HepG2 (cell line): ENCODE data around the gene ARVCF. TPM values are rescaled to one million over a fixed set of nuclear protein-coding genes. Genes with fewer than 3 reads are reported as not detected.

ENCODE experiments used
- ATAC-seq: fragments of 200-7000 bp; cut with Tn5 transposase; 3 replicates; pipeline ENCODE4 v1.9.1; 2020; ENCODE audit warnings: mild to moderate bottlenecking, moderate library complexity
- BruUV-seq: library from RNA; stranded (reverse); fragments of 400-500 nt; replicated peaks from 2 replicates; lab custom pipeline; 2021; lab: Mats Ljungman, UMichigan
- CTCF ChIA-PET: fragments of 300-600 bp; formaldehyde crosslinking; extraction: SDS; loops from one replicate; lab custom pipeline; 2021; ENCODE audit warnings: low total read pairs, inconsistent platforms, low intra/inter-chr PET ratio; lab: Yijun Ruan, JAX
- POLR2A ChIA-PET: fragments of 350-600 bp; sonication (Branson Sonifier 250); formaldehyde crosslinking; loops from one replicate; lab custom pipeline; 2020; ENCODE audit warnings: antibody characterized with exemption, inconsistent platforms; lab: Yijun Ruan, JAX
- DNase-seq: peaks from one replicate; pipeline ENCODE4 v3.0.0-alpha.2; 2015; ENCODE audit warnings: low spot score
- FAIRE-seq: peaks from 3 replicates; lab custom pipeline; 2011; peaks lifted over from hg19 to GRCh38; lab: Jason Lieb, UNC
- H2AFZ ChIP-seq: one replicate; pipeline ENCODE4 v1.6.1; 2011; ENCODE audit warnings: low read length, inconsistent platforms
- H3K27ac ChIP-seq: fragments of 300-600 bp; 3 replicates; pipeline ENCODE4 v1.8.0; 2011; ENCODE audit warnings: mixed run types, mild to moderate bottlenecking, mixed read lengths, low read length, inconsistent platforms; ENCODE audit not compliant: insufficient read depth; ENCODE audit errors: extremely low read length
- H3K27me3 ChIP-seq, 2 experiments: fragments of 200-600 bp in 1 of 2; 2 replicates in 1 of 2; 3 replicates in 1 of 2; pipeline versions ENCODE4 v1.6.0 to v1.8.0; 2011; ENCODE audit warnings: low read length in 2 of 2, mild to moderate bottlenecking in 2 of 2, moderate library complexity in 2 of 2, inconsistent platforms in 1 of 2; ENCODE audit not compliant: insufficient read depth in 2 of 2, control insufficient read depth in 1 of 2
- H3K36me3 ChIP-seq, 2 experiments: fragments of 200-600 bp in 1 of 2; replicated peaks in 1 of 2; 2 replicates in 1 of 2; 3 replicates in 1 of 2; pipeline versions ENCODE4 v1.5.1 to v1.8.0; 2011; ENCODE audit warnings: low read length in 2 of 2, inconsistent platforms in 1 of 2; ENCODE audit not compliant: insufficient read depth in 2 of 2, control insufficient read depth in 1 of 2
- H3K4me1 ChIP-seq: 2 replicates; pipeline ENCODE4 v1.5.1; 2012; ENCODE audit warnings: low read length, inconsistent platforms; ENCODE audit not compliant: insufficient read depth
- H3K4me2 ChIP-seq: 2 replicates; pipeline ENCODE4 v1.6.0; 2011; ENCODE audit warnings: low read depth, low read length, inconsistent platforms
- H3K4me3 ChIP-seq, 3 experiments: fragments of 200-600 bp in 1 of 3; sonication (generic), shearing (Covaris generic) in 1 of 3; replicated peaks in 1 of 3; 2 replicates each; pipeline ENCODE4 v1.5.1; 2011 to 2016; ENCODE audit warnings: low read length in 3 of 3, inconsistent platforms in 2 of 3, low read depth in 2 of 3, mild to moderate bottlenecking in 2 of 3, control low read depth in 1 of 3, mixed read lengths in 1 of 3; ENCODE audit not compliant: insufficient read depth in 1 of 3
- H3K79me2 ChIP-seq: one replicate; pipeline ENCODE4 v1.6.1; 2011; ENCODE audit warnings: low read length, inconsistent platforms; ENCODE audit not compliant: insufficient read depth
- H3K9ac ChIP-seq: 2 replicates; pipeline ENCODE4 v1.6.0; 2011; ENCODE audit warnings: mild to moderate bottlenecking, low read depth, low read length, inconsistent platforms; ENCODE audit not compliant: insufficient read depth
- H3K9me3 ChIP-seq: 2 replicates; pipeline ENCODE4 v1.5.1; 2012; ENCODE audit warnings: mild to moderate bottlenecking, low read length
- H4K20me1 ChIP-seq: 2 replicates; pipeline ENCODE4 v1.6.0; 2011; ENCODE audit warnings: inconsistent platforms, mild to moderate bottlenecking, low read length, moderate library complexity; ENCODE audit not compliant: insufficient read depth
- BCL3 ChIP-seq: sonication (generic); formaldehyde crosslinking; IDR thresholded peaks from 2 replicates; pipeline ENCODE4 v1.5.1; 2020; ENCODE audit warnings: mild to moderate bottlenecking, missing genetic modification reagents, moderate library complexity
- ZNF850 ChIP-seq: sonication (generic); formaldehyde crosslinking; conservative IDR thresholded peaks from 2 replicates; pipeline ENCODE4 v1.9.0; 2021; ENCODE audit warnings: mild to moderate bottlenecking, missing genetic modification reagents
- WGBS: methylation state at CpG from one replicate; pipeline ENCODE4 v1.1.6; 2017; ENCODE audit warnings: low lambda C conversion rate; 5-methylcytosine and 5-hydroxymethylcytosine counted together
- in situ Hi-C: cut with HindIII; loops from 2 replicates; pipeline ENCODE4 v1.10.0; 2017; ENCODE audit warnings: low pct_unique_long_range_greater_than_20kb; ENCODE audit not compliant: extremely low pct_ligation_motif_present
- intact Hi-C: fragments of 100-400 bp; cut with micrococcal nuclease; formaldehyde crosslinking; loops from one replicate; pipeline ENCODE4 v1.10.0; 2022; ENCODE audit not compliant: unreplicated experiment
- polyA plus RNA-seq, 8 experiments: library from polyadenylated mRNA; depleted of rRNA in 3 of 8; stranded (reverse) in 7 of 8; unstranded in 1 of 8; fragments of >200 nt; fragmentation: Illumina TruSeq in 4 of 8; extraction: Trizol in 4 of 8; gene quantifications; 2 replicates each; pipeline versions ENCODE4 v1.2.1 to v1.2.3, GENCODE V29; 2011 to 2016; ENCODE audit warnings: low read depth in 4 of 8, missing spikeins in 1 of 8, mixed read lengths in 1 of 8; ENCODE audit not compliant: insufficient read depth in 1 of 8
- total RNA-seq, 5 experiments: library from RNA; depleted of rRNA; stranded (reverse); fragments of >200 nt; fragmentation: Illumina TruSeq; extraction: Trizol; gene quantifications; 2 replicates each; pipeline ENCODE4 v1.2.3, GENCODE V29; 2016; ENCODE audit warnings: low read depth in 1 of 5
- TF ChIP-seq, protein P1 (sequence below): sonication (generic); formaldehyde crosslinking; conservative IDR thresholded peaks from 2 replicates; pipeline ENCODE4 v1.4.0; 2020; ENCODE audit warnings: missing genetic modification reagents
- TF ChIP-seq, protein P2 (sequence below): sonication (generic); formaldehyde crosslinking; IDR thresholded peaks from 2 replicates; pipeline ENCODE4 v1.8.0; 2022; ENCODE audit warnings: mild to moderate bottlenecking, missing genetic modification reagents, borderline replicate concordance

ARVCF gene
- total and polyA plus RNA-seq, 2 of the 13 experiments (the other 11 are each of a cell fraction or from before 2014, with no cell fraction given) = 16.4 to 17.7 TPM

DNA sequence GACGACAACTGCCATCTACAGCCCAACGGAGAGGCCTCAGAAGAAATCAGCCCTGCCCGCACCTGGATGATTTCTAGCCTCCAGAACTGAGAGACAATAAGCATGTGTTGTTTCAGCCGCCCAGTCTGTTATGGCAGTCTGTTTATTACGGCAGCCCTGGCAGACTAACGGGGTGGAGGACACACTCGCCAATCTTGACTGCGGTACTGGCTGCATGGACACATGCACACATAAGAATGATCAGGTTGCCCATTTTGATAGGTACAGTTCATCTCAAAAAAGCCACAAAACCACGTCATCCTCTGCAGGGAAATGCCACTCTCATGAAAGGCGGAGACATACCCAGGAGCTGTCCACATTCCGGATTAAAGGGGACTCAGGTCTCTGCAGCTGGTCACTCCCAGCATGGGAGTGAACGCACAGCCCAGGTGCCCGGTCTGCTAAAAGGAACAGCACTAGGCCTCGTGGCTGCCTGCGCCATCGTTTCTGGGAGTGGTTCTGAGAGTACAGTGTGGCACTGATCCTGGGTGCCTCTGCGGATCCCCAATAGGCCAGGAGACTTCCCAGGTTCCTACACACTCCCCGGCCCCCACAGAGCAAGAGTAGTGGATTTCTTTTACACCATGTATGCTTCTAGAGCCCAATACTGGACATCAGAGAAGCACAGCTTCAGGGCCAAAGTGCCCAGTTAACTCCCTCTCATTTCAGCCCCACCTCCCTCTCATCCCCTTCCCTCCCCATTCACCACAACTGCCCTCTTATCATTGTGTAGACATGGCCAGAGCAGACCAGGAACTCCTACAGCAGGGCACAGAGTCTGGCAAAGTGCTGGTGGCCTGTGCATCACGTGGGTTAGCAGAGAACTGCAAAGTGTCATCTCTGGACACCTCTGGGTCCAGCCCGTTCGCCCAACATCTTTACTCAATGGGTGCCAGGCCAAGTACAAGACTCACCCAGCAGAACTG is 86.8 kb downstream of the ARVCF start:
- H3K36me3 ChIP-seq = 0 out of 5 replicates have a peak, but pooled peaks cover 0 to 4% of the 10 kb centered on the region in 2 experiments
- in situ Hi-C loops (no loop called here), intact Hi-C loops (no loop called here)
- H3K79me2 ChIP-seq = no peaks in the 10 kb centered on the region
- TF ChIP-seq, protein P1, sequence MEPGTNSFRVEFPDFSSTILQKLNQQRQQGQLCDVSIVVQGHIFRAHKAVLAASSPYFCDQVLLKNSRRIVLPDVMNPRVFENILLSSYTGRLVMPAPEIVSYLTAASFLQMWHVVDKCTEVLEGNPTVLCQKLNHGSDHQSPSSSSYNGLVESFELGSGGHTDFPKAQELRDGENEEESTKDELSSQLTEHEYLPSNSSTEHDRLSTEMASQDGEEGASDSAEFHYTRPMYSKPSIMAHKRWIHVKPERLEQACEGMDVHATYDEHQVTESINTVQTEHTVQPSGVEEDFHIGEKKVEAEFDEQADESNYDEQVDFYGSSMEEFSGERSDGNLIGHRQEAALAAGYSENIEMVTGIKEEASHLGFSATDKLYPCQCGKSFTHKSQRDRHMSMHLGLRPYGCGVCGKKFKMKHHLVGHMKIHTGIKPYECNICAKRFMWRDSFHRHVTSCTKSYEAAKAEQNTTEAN (CRISPR knock-in tag) = no peak
- TF ChIP-seq BCL3 (CRISPR knock-in tag) (no peak), ZNF850 (CRISPR knock-in tag) (no peak)
- TF ChIP-seq, protein P2, sequence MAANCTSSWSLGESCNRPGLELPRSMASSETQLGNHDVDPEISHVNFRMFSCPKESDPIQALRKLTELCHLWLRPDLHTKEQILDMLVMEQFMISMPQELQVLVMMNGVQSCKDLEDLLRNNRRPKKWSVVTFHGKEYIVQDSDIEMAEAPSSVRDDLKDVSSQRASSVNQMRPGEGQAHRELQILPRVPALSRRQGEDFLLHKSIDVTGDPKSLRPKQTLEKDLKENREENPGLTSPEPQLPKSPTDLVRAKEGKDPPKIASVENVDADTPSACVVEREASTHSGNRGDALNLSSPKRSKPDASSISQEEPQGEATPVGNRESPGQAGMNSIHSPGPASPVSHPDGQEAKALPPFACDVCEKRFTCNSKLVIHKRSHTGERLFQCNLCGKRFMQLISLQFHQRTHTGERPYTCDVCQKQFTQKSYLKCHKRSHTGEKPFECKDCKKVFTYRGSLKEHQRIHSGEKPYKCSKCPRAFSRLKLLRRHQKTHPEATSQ (CRISPR knock-in tag) = no peak
- WGBS = over 99% methylated on average over 16 of the region's 21 CpGs
- no peak overlapping the region for H3K4me3 ChIP-seq
- no TSS peak for BruUV-seq
- no peak overlapping the region for H3K27ac ChIP-seq
- no peak overlapping the region for H3K9ac ChIP-seq
- H2AFZ ChIP-seq = no peak overlapping the region
- no peaks in the 10 kb centered on the region; the same call in 1 of the 2 replicates for H3K4me1 ChIP-seq
- H4K20me1 ChIP-seq = no peaks in the 10 kb centered on the region
- ATAC-seq (no peak), DNase-seq (no peak), FAIRE-seq (no peak)
- POLR2A ChIA-PET = no interaction called here
- CTCF ChIA-PET = no interaction called here
- no peaks in the 10 kb centered on the region for H3K27me3 ChIP-seq
- no peak overlapping the region for H3K4me2 ChIP-seq
- H3K9me3 ChIP-seq = no peaks in the 10 kb centered on the region
